Measurements from ENCODE around the gene TJP1.
"Not testable (repeated sequence)": the region's sequence is repeated elsewhere in the genome, so short reads cannot be mapped to it uniquely, and the experiment has no call there.

The TJP1 gene

GRCh38 chr15:29799859-29800258, 22.4 kb downstream of the TJP1 start:
- DNase-seq = no peak

- DNase-seq = no peak
Observed at GRCh38 chr15:29795610-29796009, 26.7 kb downstream of the TJP1 start.

GRCh38 chr15:29792426-29793159, 29.7 kb downstream of the TJP1 start:
- no peak for DNase-seq

- no peak for DNase-seq
Observed at GRCh38 chr15:29790607-29791006, 31.7 kb downstream of the TJP1 start.

- no peak for DNase-seq
Observed at GRCh38 chr15:29789871-29790270, 32.4 kb downstream of the TJP1 start.

GRCh38 chr15:29788433-29789034, 33.7 kb downstream of the TJP1 start:
- DNase-seq = no peak

- DNase-seq = no peak
Observed at GRCh38 chr15:29787767-29788166, 34.5 kb downstream of the TJP1 start.

GRCh38 chr15:29785642-29786041, 36.6 kb downstream of the TJP1 start:
- no peak for DNase-seq

- no peak for DNase-seq
Observed at GRCh38 chr15:29785136-29785535, 37.1 kb downstream of the TJP1 start.

- DNase-seq = no peak
Observed at GRCh38 chr15:29784413-29784812, 37.9 kb downstream of the TJP1 start.

GRCh38 chr15:29782816-29783215, 39.5 kb downstream of the TJP1 start:
- not testable (repeated sequence) for DNase-seq

GRCh38 chr15:29778382-29778781, 43.9 kb downstream of the TJP1 start:
- DNase-seq = no peak

GRCh38 chr15:29776859-29777258, 45.4 kb downstream of the TJP1 start:
- no peak for DNase-seq

- no peak for DNase-seq
Observed at GRCh38 chr15:29774900-29775299, 47.4 kb downstream of the TJP1 start.

GRCh38 chr15:29773816-29774215, 48.5 kb downstream of the TJP1 start:
- DNase-seq = no peak

GRCh38 chr15:29773000-29773399, 49.3 kb downstream of the TJP1 start:
- no peak for DNase-seq

- DNase-seq = no peak
Observed at GRCh38 chr15:29770796-29771195, 51.5 kb downstream of the TJP1 start.

GRCh38 chr15:29765898-29766527, 56.3 kb downstream of the TJP1 start:
- DNase-seq = no peak

- DNase-seq = no peak
Observed at GRCh38 chr15:29765234-29765841, 56.9 kb downstream of the TJP1 start.

- no peak for DNase-seq
Observed at GRCh38 chr15:29759596-29759995, 62.7 kb downstream of the TJP1 start.

- no peak for DNase-seq
Observed at GRCh38 chr15:29756358-29757267, 65.7 kb downstream of the TJP1 start.

GRCh38 chr15:29754009-29754408, 68.3 kb downstream of the TJP1 start:
- DNase-seq = not testable (repeated sequence)

GRCh38 chr15:29753506-29753905, 68.8 kb downstream of the TJP1 start:
- DNase-seq = no peak
